Measurements from ENCODE around the gene NOS3.

GRCh38 chr7:150997817-150998216, 7.0 kb downstream of the NOS3 start:
- TF ChIP-seq POLR2A (IDR thresholded peaks at IDR 0.05) (no peak), CTCF (IDR thresholded peaks at IDR 0.05) (no peak), EP300 (IDR thresholded peaks at IDR 0.05) (no peak)
